ENCODE results near the gene PACSIN1.

DNA sequence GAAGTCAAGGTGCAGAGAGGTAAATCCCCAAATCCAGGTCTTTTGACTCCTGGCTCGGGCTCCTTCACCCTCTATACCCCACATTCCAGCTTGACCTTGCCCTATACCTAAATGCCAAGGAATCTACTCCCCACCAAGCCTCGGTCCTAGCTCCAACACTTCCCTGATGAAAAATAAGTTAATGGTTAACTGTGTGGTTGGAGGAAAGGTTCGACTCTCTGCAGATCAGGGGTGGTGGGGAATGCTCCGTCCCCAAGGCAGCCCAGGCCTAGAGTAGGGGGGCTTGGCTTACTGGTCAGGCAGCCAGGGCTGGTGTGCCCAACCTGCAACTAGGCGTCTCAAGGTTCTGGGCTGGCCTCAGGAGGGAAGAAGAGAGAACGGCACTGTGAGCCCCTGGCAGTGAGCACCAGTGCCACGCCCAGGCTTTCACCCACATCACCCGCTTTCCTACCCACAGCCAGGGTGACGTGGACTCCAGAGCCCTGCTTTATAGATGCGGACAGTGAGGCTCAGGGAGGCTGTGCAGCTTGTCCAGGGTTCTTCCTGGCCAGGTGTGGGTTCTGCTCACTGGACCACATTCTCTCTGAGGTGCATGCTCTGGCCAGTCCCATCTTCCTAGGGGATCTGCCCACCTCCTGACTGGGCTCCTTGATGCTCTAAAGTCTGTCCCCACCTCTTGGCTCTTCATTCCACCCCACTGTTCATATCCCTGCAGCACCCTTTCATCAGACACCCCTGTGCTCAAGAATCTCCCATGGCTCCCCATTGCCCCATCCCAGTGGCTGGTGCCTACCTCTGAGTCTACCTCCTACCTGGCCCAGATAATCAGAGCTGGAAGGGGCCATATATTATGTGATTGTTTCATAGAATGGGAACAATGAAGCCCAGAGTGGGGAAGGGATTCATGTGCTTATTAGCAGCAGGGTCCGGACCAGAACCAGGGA, 82.1 kb downstream of the PACSIN1 start:
- TF ChIP-seq CTCF (IDR thresholded peaks at IDR 0.05), result no peak
- TF ChIP-seq POLR2A (IDR thresholded peaks at IDR 0.05), result no peak
- no peak for TF ChIP-seq EP300 (IDR thresholded peaks at IDR 0.05)
- no peak for TF ChIP-seq POLR2AphosphoS5 (IDR thresholded peaks at IDR 0.05)
